DND-41 (cell line): ENCODE measurements around the gene NDUFAF3.

Experiments
- EZH2 ChIP-seq: IDR thresholded peaks from 3 replicates; pipeline ENCODE4 v1.6.1; 2012; ENCODE audit warnings: borderline replicate concordance, low read depth, mild to moderate bottlenecking, moderate library complexity, low read length, inconsistent platforms; ENCODE audit not compliant: severe bottlenecking
- TF ChIP-seq, protein P1 (sequence below): IDR thresholded peaks from 2 replicates; pipeline ENCODE4 v1.5.1; 2012; ENCODE audit warnings: borderline replicate concordance, low read length, moderate library complexity, mild to moderate bottlenecking; ENCODE audit not compliant: poor library complexity, severe bottlenecking; ENCODE audit errors: extremely low read depth

DNA sequence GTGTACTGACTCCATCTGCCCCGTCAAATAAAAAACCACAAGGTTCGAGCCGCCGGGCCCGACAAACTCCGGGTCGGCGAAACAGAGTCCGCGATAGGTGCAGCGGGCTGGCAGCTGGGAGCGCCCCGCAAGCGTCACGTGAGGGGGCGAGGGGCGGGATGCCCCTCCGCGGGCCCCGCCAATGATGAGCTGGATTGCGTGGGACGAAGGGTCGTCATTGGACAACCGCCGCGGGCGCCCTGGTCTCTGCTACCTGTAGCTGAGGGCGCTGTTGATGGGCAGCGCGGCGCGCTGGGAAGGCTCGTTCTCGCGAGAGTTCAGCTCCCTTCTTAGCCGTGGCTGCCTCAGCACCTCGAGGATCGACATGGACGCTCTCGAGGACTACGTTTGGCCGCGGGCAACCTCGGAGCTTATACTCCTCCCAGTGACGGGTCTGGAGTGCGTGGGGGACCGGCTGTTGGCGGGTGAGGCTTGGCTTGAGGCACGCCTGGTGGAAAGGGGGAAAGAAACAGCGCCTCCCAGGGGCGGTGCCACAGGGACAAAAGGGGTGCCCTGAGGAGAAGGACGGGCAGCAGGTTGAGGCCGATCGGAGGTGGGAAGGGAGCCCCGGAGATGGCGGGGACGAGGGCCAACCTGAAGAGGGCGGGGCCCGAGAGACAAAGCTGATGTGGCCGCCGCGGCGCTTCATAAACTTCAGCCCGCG lies 14.7 kb upstream of the NDUFAF3 start, which contains the start of gene WDR6:
- TF ChIP-seq, protein P1, sequence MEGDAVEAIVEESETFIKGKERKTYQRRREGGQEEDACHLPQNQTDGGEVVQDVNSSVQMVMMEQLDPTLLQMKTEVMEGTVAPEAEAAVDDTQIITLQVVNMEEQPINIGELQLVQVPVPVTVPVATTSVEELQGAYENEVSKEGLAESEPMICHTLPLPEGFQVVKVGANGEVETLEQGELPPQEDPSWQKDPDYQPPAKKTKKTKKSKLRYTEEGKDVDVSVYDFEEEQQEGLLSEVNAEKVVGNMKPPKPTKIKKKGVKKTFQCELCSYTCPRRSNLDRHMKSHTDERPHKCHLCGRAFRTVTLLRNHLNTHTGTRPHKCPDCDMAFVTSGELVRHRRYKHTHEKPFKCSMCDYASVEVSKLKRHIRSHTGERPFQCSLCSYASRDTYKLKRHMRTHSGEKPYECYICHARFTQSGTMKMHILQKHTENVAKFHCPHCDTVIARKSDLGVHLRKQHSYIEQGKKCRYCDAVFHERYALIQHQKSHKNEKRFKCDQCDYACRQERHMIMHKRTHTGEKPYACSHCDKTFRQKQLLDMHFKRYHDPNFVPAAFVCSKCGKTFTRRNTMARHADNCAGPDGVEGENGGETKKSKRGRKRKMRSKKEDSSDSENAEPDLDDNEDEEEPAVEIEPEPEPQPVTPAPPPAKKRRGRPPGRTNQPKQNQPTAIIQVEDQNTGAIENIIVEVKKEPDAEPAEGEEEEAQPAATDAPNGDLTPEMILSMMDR = peak; percentile 68
- TF ChIP-seq EZH2 = no peak
